IMR-90 (cell line): ENCODE results near the gene ARFGEF3. TPM values are rescaled to one million over a fixed set of nuclear protein-coding genes. Genes with fewer than 3 reads are reported as not detected.

ENCODE experiments used
- ATAC-seq: fragments of 200-7000 bp; cut with Tn5 transposase; 2 replicates; pipeline ENCODE4 v1.9.1; 2020; ENCODE audit warnings: low read depth, mild to moderate bottlenecking, moderate library complexity
- BruUV-seq: library from RNA; stranded (reverse); fragments of 400-500 nt; replicated peaks from 2 replicates; lab custom pipeline; 2021; lab: Mats Ljungman, UMichigan
- CTCF ChIA-PET: fragments of 300-600 bp; formaldehyde crosslinking; extraction: SDS; loops from one replicate; lab custom pipeline; 2021; ENCODE audit warnings: antibody characterized with exemption; lab: Yijun Ruan, JAX
- POLR2A ChIA-PET: fragments of 300-600 bp; sonication (Branson Sonifier 250); formaldehyde crosslinking; loops from one replicate; lab custom pipeline; 2022; ENCODE audit warnings: antibody characterized with exemption; ENCODE audit not compliant: unreplicated experiment; lab: Charles Lee
- DNase-seq: peaks from one replicate; pipeline ENCODE4 v3.0.0; 2013
- H2AFZ ChIP-seq: replicated peaks from 2 replicates; pipeline ENCODE3; 2013; ENCODE audit warnings: low read length, mild to moderate bottlenecking; ENCODE audit not compliant: poor library complexity
- H2AK5ac ChIP-seq: 2 replicates; pipeline ENCODE4 v1.6.1; 2013; ENCODE audit warnings: low read depth, low read length, inconsistent platforms
- H2AK9ac ChIP-seq: replicated peaks from 2 replicates; pipeline ENCODE3; 2013; ENCODE audit warnings: mild to moderate bottlenecking, low read depth, low read length, moderate library complexity; ENCODE audit not compliant: poor library complexity
- H2BK120ac ChIP-seq: 2 replicates; pipeline ENCODE4 v1.6.1; 2013; ENCODE audit warnings: low read depth, low read length, inconsistent platforms
- H2BK15ac ChIP-seq: 3 replicates; pipeline ENCODE4 v1.6.1; 2013; ENCODE audit warnings: low read depth, low read length, inconsistent platforms
- H2BK20ac ChIP-seq: 2 replicates; pipeline ENCODE4 v1.6.1; 2013; ENCODE audit warnings: low read depth, mild to moderate bottlenecking, inconsistent platforms, low read length, moderate library complexity
- H2BK5ac ChIP-seq: 2 replicates; pipeline ENCODE4 v1.6.1; 2013; ENCODE audit warnings: mild to moderate bottlenecking, low read depth, low read length, inconsistent platforms; ENCODE audit not compliant: poor library complexity, severe bottlenecking
- H3K14ac ChIP-seq: replicated peaks from 2 replicates; pipeline ENCODE4 v1.6.1; 2013; ENCODE audit warnings: low read depth, low read length, inconsistent platforms
- H3K18ac ChIP-seq: 2 replicates; pipeline ENCODE4 v1.6.1; 2013; ENCODE audit warnings: low read depth, low read length, control low read depth
- H3K23ac ChIP-seq: 2 replicates; pipeline ENCODE4 v1.6.1; 2013; ENCODE audit warnings: low read depth, low read length, inconsistent platforms
- H3K27ac ChIP-seq: 2 replicates; pipeline ENCODE4 v1.5.1; 2013; ENCODE audit warnings: mild to moderate bottlenecking, control low read depth, low read length; ENCODE audit not compliant: insufficient read depth
- H3K27me3 ChIP-seq: 2 replicates; pipeline ENCODE4 v1.6.1; 2013; ENCODE audit warnings: low read length; ENCODE audit not compliant: control insufficient read depth, insufficient read depth
- H3K36me3 ChIP-seq: 2 replicates; pipeline ENCODE4 v1.6.1; 2013; ENCODE audit warnings: low read length, mixed read lengths; ENCODE audit not compliant: control insufficient read depth, insufficient read depth
- H3K4ac ChIP-seq: 2 replicates; pipeline ENCODE4 v1.6.1; 2013; ENCODE audit warnings: low read depth, low read length, inconsistent platforms
- H3K4me1 ChIP-seq: 2 replicates; pipeline ENCODE4 v1.6.1; 2013; ENCODE audit warnings: low read length, mixed read lengths; ENCODE audit not compliant: control insufficient read depth, insufficient read depth
- H3K4me2 ChIP-seq: 2 replicates; pipeline ENCODE4 v1.6.1; 2013; ENCODE audit warnings: low read depth, mild to moderate bottlenecking, control low read depth, low read length, moderate library complexity
- H3K4me3 ChIP-seq: 2 replicates; pipeline ENCODE4 v1.5.1; 2013; ENCODE audit warnings: low read depth, mild to moderate bottlenecking, control low read depth, low read length, moderate library complexity; ENCODE audit not compliant: insufficient read depth
- H3K56ac ChIP-seq: 2 replicates; pipeline ENCODE4 v1.6.1; 2013; ENCODE audit warnings: low read length, inconsistent platforms; ENCODE audit not compliant: insufficient read depth; ENCODE audit errors: extremely low read depth
- H3K79me1 ChIP-seq, 2 experiments: 2 replicates each; pipeline ENCODE4 v1.6.1; 2013; ENCODE audit warnings: low read length in 2 of 2, inconsistent platforms in 1 of 2, low read depth in 1 of 2
- H3K9ac ChIP-seq: 2 replicates; pipeline ENCODE4 v1.6.1; 2013; ENCODE audit warnings: low read depth, low read length, control low read depth
- H3K9me1 ChIP-seq: 2 replicates; pipeline ENCODE4 v1.6.1; 2013; ENCODE audit warnings: low read length, inconsistent platforms; ENCODE audit not compliant: insufficient read depth
- H3K9me3 ChIP-seq: 2 replicates; pipeline ENCODE4 v1.6.1; 2013; ENCODE audit warnings: low read length; ENCODE audit not compliant: control insufficient read depth, insufficient read depth
- H4K20me1 ChIP-seq: 2 replicates; pipeline ENCODE4 v1.6.1; 2013; ENCODE audit warnings: low read length, inconsistent platforms; ENCODE audit not compliant: insufficient read depth
- H4K5ac ChIP-seq: 2 replicates; pipeline ENCODE4 v1.6.1; 2013; ENCODE audit warnings: mild to moderate bottlenecking, low read depth, low read length, control low read depth
- H4K8ac ChIP-seq, 2 experiments: 2 replicates each; pipeline ENCODE4 v1.6.1; 2013; ENCODE audit warnings: low read depth in 2 of 2, low read length in 2 of 2, control low read depth in 1 of 2, inconsistent platforms in 1 of 2
- H4K91ac ChIP-seq: 2 replicates; pipeline ENCODE4 v1.6.1; 2013; ENCODE audit warnings: low read depth, low read length, inconsistent platforms; ENCODE audit not compliant: insufficient read depth
- FOS ChIP-seq: fragments of 150-350 bp; IDR thresholded peaks from 2 replicates; pipeline ENCODE4 v1.6.1; 2016; ENCODE audit warnings: low read depth, low read length
- MAFK ChIP-seq: IDR thresholded peaks from 2 replicates; pipeline ENCODE4 v1.6.1; 2012; ENCODE audit warnings: low read depth, low read length, improper control_type of control experiment
- MXI1 ChIP-seq: IDR thresholded peaks from 2 replicates; pipeline ENCODE4 v1.6.1; 2012; ENCODE audit warnings: low read depth, mild to moderate bottlenecking, low read length, moderate library complexity, borderline replicate concordance
- WGBS, 2 experiments: methylation state at CpG; one replicate each; pipeline versions ENCODE4 v1.1.5 to v1.1.7; 2013; ENCODE audit warnings: missing lambda C conversion rate in 2 of 2; ENCODE audit not compliant: insufficient read length in 1 of 2; ENCODE audit errors: extremely low coverage in 2 of 2; 5-methylcytosine and 5-hydroxymethylcytosine counted together
- dilution Hi-C: fragments of 300-500 bp; cut with HindIII; formaldehyde crosslinking; loops from one replicate; pipeline ENCODE4 v1.14.3; 2018; ENCODE audit warnings: low sequenced_read_pairs; ENCODE audit not compliant: unreplicated experiment
- in situ Hi-C: fragments of 300-500 bp; cut with MboI; formaldehyde crosslinking; loops from 3 replicates; pipeline ENCODE4 v1.14.3; 2019; ENCODE audit warnings: low sequenced_read_pairs, inconsistent platforms, mixed read lengths
- intact Hi-C: fragments of 100-400 bp; cut with micrococcal nuclease; formaldehyde crosslinking; loops from 2 replicates; pipeline ENCODE4 v1.10.0; 2022
- polyA plus RNA-seq, 3 experiments: library from polyadenylated mRNA; depleted of rRNA; stranded (reverse); fragments of >200 nt; gene quantifications; 2 replicates each; pipeline ENCODE4 v1.2.3, GENCODE V29; 2012; ENCODE audit warnings: low replicate concordance in 1 of 3
- total RNA-seq: library from RNA; depleted of rRNA; stranded (reverse); fragments of >200 nt; gene quantifications from 2 replicates; pipeline ENCODE4 v1.2.3, GENCODE V29; 2012
- TF ChIP-seq, protein P1 (sequence below): fragments of 150-350 bp; IDR thresholded peaks from 2 replicates; pipeline ENCODE4 v1.6.1; 2016; ENCODE audit warnings: low read depth, mild to moderate bottlenecking, low read length, moderate library complexity, borderline replicate concordance
- TF ChIP-seq, protein P2 (sequence below): fragments of 150-350 bp; IDR thresholded peaks from 2 replicates; pipeline ENCODE4 v1.6.1; 2017; ENCODE audit warnings: mild to moderate bottlenecking, antibody characterized with exemption, low read length, low read depth

The ARFGEF3 gene
- total and polyA plus RNA-seq, 2 of the 4 experiments (the other 2 are of a cell fraction) = under 0.01 to 0.02 TPM

DNA sequence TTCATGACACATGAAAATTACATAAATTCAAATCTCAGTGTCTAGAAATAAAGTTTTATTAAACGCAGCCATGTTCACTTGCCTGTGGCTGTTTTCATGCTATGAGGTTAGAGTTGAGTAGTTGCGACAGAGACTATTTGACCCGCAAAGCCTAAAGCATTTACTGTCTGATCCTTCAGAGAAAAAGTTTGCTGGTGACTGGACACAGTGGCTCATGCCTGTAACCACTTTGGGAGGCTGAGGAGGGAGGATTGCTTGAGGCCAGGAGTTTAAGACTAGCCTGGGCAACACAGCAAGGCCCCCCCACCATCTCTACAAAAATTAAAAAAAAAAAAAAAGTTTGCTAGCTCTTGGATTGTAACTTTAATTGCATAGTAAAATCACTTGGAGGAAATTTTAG lies 225.2 kb downstream of the ARFGEF3 start:
- 92% methylated on average over 2 of the region's 3 CpGs; no CpG with 5 or more reads in 1 of the 2 experiments for WGBS, 2 experiments
- intact Hi-C loops = no loop called here

More for the DNA sequence above, 225.2 kb downstream of the ARFGEF3 start:
- no peak overlapping the region for H3K4ac ChIP-seq
- H3K23ac ChIP-seq = no peak overlapping the region
- no peak overlapping the region for H3K4me2 ChIP-seq
- CTCF ChIA-PET = no interaction called here
- no peak overlapping the region for H2BK5ac ChIP-seq
- no TSS peak for BruUV-seq
- DNase-seq = no peak
- no peak overlapping the region for H3K56ac ChIP-seq
- no peaks in the 10 kb centered on the region for H4K20me1 ChIP-seq
- H2BK15ac ChIP-seq = no peak overlapping the region
- no peak overlapping the region for H2BK20ac ChIP-seq
- no peak for TF ChIP-seq MAFK
- no peak for TF ChIP-seq MXI1
- TF ChIP-seq FOS = no peak
- TF ChIP-seq, protein P1, sequence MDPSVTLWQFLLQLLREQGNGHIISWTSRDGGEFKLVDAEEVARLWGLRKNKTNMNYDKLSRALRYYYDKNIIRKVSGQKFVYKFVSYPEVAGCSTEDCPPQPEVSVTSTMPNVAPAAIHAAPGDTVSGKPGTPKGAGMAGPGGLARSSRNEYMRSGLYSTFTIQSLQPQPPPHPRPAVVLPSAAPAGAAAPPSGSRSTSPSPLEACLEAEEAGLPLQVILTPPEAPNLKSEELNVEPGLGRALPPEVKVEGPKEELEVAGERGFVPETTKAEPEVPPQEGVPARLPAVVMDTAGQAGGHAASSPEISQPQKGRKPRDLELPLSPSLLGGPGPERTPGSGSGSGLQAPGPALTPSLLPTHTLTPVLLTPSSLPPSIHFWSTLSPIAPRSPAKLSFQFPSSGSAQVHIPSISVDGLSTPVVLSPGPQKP = no peak
- TF ChIP-seq, protein P2, sequence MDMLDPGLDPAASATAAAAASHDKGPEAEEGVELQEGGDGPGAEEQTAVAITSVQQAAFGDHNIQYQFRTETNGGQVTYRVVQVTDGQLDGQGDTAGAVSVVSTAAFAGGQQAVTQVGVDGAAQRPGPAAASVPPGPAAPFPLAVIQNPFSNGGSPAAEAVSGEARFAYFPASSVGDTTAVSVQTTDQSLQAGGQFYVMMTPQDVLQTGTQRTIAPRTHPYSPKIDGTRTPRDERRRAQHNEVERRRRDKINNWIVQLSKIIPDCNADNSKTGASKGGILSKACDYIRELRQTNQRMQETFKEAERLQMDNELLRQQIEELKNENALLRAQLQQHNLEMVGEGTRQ = no peak
- no peaks in the 10 kb centered on the region for H3K4me1 ChIP-seq
- no peak overlapping the region for H4K5ac ChIP-seq
- no peak overlapping the region for H2AK5ac ChIP-seq
- H3K18ac ChIP-seq = no peak overlapping the region
- H3K9me1 ChIP-seq = no peaks in the 10 kb centered on the region
- H3K79me1 ChIP-seq = no peaks in the 10 kb centered on the region
- no peak overlapping the region for H2AK9ac ChIP-seq
- no peaks in the 10 kb centered on the region for H3K9me3 ChIP-seq
- dilution Hi-C loops = no loop called here
- H3K9ac ChIP-seq = no peak overlapping the region
- in situ Hi-C loops = no loop called here
- H2AFZ ChIP-seq = no peak overlapping the region
- no peak for ATAC-seq
- no peak overlapping the region for H2BK120ac ChIP-seq
- POLR2A ChIA-PET = no interaction called here
- peaks cover 12% of the 10 kb centered on the region for H3K27me3 ChIP-seq
- no peak overlapping the region for H3K14ac ChIP-seq
- H4K91ac ChIP-seq = no peak overlapping the region
- H3K4me3 ChIP-seq = no peak overlapping the region
- H4K8ac ChIP-seq = no peak overlapping the region
- H3K36me3 ChIP-seq = no peaks in the 10 kb centered on the region
- H3K27ac ChIP-seq = no peak overlapping the region
